ENCODE results near the gene GULP1.
"Not testable (repeated sequence)": the region's sequence is repeated elsewhere in the genome, so short reads cannot be mapped to it uniquely, and the experiment has no call there.

The GULP1 gene, protein sequence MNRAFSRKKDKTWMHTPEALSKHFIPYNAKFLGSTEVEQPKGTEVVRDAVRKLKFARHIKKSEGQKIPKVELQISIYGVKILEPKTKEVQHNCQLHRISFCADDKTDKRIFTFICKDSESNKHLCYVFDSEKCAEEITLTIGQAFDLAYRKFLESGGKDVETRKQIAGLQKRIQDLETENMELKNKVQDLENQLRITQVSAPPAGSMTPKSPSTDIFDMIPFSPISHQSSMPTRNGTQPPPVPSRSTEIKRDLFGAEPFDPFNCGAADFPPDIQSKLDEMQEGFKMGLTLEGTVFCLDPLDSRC

DNA sequence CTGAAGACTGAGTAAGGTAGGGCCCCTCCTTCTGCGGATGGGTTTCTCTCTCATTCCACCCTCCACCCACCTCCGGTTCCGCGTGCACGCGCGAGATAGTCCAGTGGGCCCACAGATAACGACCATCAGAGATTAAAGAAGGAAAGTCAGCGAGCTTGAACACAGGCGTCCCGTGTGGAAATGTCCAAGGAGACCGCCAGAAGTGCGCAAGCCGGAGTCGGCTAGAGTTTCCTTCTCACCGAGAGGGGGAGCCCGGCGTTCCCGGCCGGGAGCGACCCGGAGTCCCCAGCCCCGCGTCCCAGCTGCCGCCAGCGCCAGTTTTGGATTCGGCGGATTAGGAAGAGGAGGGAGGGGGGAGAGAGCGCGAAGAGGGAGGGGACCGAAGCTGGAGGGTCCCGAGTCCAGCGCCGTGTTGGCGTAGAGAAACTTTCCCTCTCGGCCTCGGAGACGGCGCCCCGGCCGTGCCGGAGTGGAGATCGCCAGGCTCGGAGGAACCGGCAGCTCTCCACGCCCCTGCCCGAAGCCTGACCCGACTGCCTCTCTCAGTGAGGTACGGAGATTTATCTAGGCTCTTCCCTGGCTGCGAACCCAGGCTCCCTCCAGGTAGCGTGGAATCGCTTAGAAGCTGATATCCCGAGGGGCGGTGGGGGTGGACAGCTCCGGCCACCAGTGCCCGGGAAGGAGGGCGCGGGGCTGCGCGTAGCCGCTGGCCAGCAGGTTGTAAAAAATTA is at the start of gene GULP1:
GULP1 (plus strand) TSS at position 258 of the 731 bp plus-strand sequence. CDS start 185,829 bp downstream, outside the sequence.
- DNase-seq (ENCODE audit: low read depth): no peak

DNA sequence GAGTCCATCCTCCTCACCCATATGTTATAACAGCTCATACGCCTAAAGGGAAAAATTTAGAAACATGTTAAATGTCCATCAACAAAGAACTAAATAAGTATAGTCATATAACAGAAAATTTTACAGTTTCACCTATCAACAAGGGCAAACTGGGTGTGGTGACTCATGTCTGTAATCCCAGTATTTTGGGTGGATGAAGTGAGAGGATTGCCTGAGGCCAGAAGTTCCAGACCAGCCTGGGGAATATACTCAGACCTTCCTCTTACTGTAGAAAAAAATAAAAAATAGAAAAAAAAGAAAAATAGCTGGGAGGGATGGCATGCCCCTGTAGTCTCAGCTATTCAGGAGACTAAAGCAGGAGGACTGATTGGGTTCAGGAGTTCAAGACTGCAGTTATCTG is 48.3 kb upstream of the GULP1 start:
- no peak for DNase-seq (ENCODE audit: low read depth)

GRCh38 chr2:188244383-188244782 is 47.3 kb upstream of the GULP1 start:
- no peak for DNase-seq (ENCODE audit: low read depth)

DNA sequence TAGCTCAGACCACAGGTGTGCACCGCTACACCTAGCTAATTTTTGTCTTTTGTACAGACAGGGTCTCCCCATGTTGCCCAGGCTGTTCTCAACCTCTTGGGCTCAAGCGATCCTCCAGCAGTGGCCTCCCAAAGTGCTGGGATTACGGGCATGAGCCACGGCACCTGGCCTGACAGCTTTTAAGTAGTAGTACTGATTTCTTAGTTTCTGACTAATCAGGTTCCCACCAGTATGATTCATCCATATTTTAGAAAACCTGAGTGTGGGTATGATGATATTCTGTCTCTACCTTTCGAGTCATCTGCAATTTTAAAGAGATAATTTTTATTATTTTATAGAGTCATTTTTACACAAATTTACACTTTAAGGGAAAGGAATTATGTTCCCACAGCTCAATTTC is 46.4 kb upstream of the GULP1 start:
- DNase-seq (ENCODE audit: low read depth): no peak

GRCh38 chr2:188248513-188248912 is 43.2 kb upstream of the GULP1 start:
- no peak for DNase-seq (ENCODE audit: low read depth)

- no peak for DNase-seq (ENCODE audit: low read depth)
Measured at GRCh38 chr2:188251034-188251433, 40.6 kb upstream of the GULP1 start.

DNA sequence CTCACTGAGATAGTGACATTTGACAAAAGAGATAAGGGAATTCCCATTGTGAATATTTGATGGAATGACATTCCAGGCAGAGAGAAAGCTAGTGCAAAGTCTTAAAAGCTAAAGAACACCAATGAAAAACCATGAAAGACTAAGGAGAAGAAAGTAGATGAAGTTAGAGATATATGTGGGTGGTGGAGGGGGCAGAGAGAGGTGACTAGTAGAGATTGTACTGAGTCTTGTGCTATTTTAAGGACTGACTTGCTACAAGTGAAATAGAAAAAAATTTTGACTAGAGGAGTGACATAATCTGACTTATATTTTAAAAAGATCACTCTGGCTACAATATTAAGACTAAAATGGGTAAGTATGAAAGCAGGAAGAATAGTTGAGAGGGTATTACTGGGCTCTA is 35.3 kb upstream of the GULP1 start:
- no peak for DNase-seq (ENCODE audit: low read depth)

- DNase-seq (ENCODE audit: low read depth): no peak
Measured at GRCh38 chr2:188265315-188265714, 26.4 kb upstream of the GULP1 start.

DNA sequence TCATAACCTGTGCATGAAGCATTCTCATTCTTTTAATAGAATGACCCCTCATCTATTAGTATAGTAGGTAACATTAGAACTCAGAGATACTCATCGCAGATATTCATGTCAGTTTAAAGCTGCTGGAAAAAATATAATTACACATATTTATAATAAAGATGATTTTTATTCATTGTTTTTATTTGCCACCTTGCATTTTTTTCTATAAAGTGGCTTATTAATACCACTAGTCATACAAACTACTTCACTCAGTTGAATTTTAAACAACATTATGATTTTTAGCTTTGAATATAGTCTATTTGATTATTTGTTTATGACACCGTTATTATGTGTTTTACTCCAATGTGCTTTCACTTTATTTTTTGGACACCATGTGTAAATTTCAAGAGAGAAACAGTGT is 23.9 kb upstream of the GULP1 start:
- DNase-seq (ENCODE audit: low read depth): no peak

DNA sequence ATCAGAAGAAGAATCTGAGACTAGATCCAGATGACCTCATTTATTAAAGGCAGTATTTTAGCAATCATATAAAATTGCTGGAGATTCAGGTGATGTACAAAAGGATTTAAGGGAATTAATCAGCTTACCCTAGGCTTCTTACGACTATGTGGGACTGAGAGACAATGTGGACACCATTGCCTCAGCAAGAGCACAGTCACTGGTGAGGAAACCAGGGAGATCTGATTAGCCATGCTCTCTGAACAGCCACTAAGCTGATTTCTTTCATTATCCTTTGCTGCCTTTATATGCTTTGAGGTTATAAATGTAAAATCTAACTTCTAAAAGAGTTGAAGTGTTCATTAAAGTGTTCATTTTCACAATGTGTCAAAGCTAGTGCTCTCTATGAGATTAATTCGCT is 22.7 kb upstream of the GULP1 start:
- no peak for DNase-seq (ENCODE audit: low read depth)

DNA sequence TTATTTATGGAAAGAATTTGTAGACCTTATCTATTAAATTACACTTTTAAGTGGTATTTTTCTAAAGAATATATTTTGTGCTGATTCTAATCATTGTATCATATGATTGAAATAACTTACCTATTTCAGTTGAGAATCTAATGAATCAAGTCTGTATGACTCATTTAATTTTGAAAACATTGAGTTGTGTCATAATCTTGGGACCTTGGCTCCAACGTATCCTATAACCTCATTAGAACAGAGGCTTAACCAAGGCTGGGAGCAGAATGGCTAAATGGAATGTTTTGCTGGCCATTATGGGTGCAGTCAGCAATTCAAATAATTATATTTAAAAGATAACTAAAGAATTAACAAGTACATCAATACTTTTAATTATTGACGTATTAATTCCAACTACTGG is 19.6 kb upstream of the GULP1 start:
- DNase-seq (ENCODE audit: low read depth): no peak

DNA sequence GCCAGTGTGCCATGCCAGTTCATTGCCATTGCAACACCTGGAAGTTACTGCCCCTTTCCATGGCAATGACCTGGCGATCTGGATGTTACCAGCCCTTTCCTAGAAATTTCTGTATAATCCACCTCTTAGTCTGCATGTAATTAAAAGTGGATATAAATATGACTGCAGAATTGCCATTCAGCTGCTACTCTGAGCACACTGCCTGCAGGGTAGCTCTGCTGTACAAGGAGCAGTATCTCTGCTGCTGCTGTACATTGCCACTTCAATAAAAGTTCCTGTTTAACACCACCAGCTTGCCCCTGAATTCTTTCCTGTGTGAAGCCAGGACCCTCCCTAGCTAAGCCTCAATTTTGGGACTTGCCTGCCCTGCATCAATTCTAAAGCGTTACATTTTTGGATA is 17.4 kb upstream of the GULP1 start:
- DNase-seq (ENCODE audit: low read depth): no peak

- no peak for DNase-seq (ENCODE audit: low read depth)
Measured at GRCh38 chr2:188276255-188276654, 15.4 kb upstream of the GULP1 start.

- no peak for DNase-seq (ENCODE audit: low read depth)
Measured at GRCh38 chr2:188277786-188278185, 13.9 kb upstream of the GULP1 start.

GRCh38 chr2:188278388-188279092 is 13.1 kb upstream of the GULP1 start:
- no peak for DNase-seq (ENCODE audit: low read depth)

DNA sequence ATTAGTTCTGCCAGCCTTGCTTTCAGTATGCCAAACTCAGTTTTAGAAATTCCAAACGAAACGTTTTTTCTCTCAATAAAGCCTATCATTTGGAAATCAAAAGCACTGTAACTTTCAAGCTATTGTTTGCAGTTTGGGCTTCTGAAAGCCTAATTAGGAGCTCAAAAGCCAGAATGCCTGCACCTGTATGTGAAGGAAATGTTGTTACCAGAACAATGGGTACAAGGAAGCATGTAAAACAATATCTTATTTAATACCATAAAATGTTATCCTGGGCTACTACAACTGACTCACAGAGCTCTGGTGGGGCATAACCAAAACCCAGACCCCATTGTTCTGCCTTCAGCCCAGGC is 12.6 kb upstream of the GULP1 start:
- no peak for DNase-seq (ENCODE audit: low read depth)

GRCh38 chr2:188280811-188281222 is 10.9 kb upstream of the GULP1 start:
- no peak for DNase-seq (ENCODE audit: low read depth)

- DNase-seq (ENCODE audit: low read depth): no peak
Measured at GRCh38 chr2:188282907-188283306, 8.8 kb upstream of the GULP1 start.

DNA sequence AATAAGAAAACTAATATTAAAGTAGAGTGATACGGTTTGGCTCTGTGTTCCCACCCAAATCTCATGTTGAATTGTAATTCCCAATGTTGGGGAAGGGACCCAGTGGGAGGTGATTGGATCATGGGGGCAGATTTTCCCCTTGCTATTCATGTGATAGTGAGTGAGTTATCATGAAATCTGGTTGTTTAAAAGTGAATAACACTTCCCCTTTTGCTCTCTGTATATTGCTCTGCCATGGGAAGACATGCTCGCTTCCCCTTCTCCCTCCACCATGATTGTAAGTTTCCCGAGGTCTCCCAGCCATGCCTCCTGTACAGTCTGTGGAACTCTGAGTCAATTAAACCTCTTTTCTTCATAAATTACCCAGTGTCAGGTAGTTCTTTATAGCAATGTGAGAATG is 7.4 kb upstream of the GULP1 start:
- not testable (repeated sequence) for DNase-seq (ENCODE audit: low read depth)

GRCh38 chr2:188285049-188285448 is 6.6 kb upstream of the GULP1 start:
- no peak for DNase-seq (ENCODE audit: low read depth)

DNA sequence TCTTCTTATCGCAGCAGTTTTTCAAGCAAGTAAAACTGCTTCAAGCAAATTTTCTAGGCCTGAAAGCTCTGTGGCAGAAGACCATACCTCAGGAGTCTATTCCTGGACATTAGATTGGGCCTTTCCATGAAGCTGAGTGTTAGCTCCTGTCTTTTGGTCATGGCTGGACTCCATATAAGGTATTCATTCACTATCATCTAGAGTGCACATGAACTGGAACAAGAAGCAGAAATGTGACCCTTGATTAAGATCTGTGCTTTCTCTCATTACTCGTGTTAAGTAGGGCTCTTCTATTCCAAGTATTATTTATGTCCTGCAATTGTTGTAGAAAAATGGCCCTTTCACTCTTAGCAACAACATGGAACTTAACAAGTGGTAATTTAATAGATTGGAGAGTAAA is 5.9 kb upstream of the GULP1 start:
- no peak for DNase-seq (ENCODE audit: low read depth)

DNA sequence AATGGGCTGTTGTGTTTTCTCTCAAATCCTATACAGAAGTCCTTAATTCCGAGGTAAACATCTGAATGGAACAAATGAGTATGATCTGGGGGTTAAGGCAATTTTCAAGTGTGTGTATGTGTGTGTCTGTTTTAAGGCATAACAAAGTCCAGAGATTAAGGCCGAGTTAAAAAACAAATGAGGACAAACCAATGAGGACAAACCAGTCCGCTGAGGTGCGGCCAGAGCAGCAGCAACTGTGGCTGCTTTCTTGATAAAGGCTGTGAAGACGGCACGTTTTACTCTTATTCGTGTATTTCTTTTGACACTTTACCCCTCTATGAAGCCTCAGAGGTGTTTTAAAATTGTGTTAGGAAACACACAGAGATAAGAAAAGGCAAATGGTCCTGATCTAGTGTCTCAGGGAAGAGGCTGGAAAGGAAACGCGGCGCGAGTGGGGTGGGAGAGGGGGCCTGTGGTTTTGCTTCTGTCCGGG is 495 bp upstream of the GULP1 start:
- DNase-seq (ENCODE audit: low read depth): no peak
